Lower lobe of right lung (tissue), 2 donors: Measurements from ENCODE around the gene NFATC3. TPM values are rescaled to one million over a fixed set of nuclear protein-coding genes. Genes with fewer than 3 reads are reported as not detected.

Source experiments
- ATAC-seq, 2 donors: fragments of 200-7000 bp; cut with Tn5 transposase; one replicate each; pipeline ENCODE4 v1.9.1; 2020 to 2022; ENCODE audit warnings: mild to moderate bottlenecking in 2 of 2, moderate library complexity in 2 of 2
- DNase-seq: peaks from one replicate; pipeline ENCODE4 v3.0.0-alpha.2; 2020
- H3K27ac ChIP-seq: fragments of 200-600 bp; one replicate; pipeline ENCODE4 v1.8.0; 2022
- H3K27me3 ChIP-seq: fragments of 200-600 bp; one replicate; pipeline ENCODE4 v1.8.0; 2022; ENCODE audit warnings: low read depth
- H3K36me3 ChIP-seq: fragments of 200-600 bp; one replicate; pipeline ENCODE4 v1.8.0; 2022; ENCODE audit warnings: mild to moderate bottlenecking
- H3K4me1 ChIP-seq: fragments of 200-600 bp; one replicate; pipeline ENCODE4 v1.8.0; 2022
- H3K4me3 ChIP-seq: fragments of 200-600 bp; one replicate; pipeline ENCODE4 v1.8.0; 2022; ENCODE audit warnings: mild to moderate bottlenecking
- H3K9me3 ChIP-seq: fragments of 200-600 bp; one replicate; pipeline ENCODE4 v1.8.0; 2022
- intact Hi-C: fragments of 100-400 bp; cut with DNase I; formaldehyde crosslinking; loops from one replicate; pipeline ENCODE4 v1.11.0; 2022
- total RNA-seq: library from RNA; stranded (reverse); fragmentation: NEBNext Ultra II Directional; extraction: Animal tissue kit (Norgen Biotek cat#: 25700); gene quantifications from one replicate; pipeline ENCODE4 v1.2.1, GENCODE V29; 2021
- TF ChIP-seq, protein P1 (sequence below): fragments of 200-600 bp; IDR thresholded peaks from one replicate; pipeline ENCODE4 v1.8.0; 2022; ENCODE audit warnings: antibody characterized with exemption, mild to moderate bottlenecking
- donor health status: DM: no; HTN: yes; CAD: no; lungs with severe emphysema.

Gene NFATC3
- total RNA-seq, 1 donor from 2014 or later, result 61.6 TPM

DNA sequence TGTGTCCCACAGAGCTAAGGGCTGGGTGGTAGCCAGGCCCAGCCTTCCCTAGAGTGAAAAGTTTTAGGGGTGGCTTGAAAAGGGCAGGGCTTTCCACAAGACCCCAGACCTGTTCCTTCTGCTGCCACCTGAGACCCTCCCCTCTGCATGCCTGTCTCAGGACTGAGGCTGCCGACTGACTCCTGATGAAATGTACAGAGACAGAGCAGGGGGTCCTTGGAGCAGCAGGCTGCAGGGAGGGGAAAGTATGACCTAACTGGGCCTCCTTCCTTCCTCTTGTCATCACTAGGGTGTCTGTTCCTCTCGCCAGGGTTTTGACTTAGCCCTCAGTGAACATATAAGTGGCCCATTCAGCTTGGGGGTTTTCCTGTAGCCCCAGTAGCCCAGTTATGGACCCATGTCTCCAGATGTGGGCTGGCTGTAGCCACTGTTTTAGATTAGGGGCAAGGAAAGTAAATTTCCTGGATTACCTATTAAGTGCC, 14.9 kb upstream of the NFATC3 start:
- TF ChIP-seq, protein P1, sequence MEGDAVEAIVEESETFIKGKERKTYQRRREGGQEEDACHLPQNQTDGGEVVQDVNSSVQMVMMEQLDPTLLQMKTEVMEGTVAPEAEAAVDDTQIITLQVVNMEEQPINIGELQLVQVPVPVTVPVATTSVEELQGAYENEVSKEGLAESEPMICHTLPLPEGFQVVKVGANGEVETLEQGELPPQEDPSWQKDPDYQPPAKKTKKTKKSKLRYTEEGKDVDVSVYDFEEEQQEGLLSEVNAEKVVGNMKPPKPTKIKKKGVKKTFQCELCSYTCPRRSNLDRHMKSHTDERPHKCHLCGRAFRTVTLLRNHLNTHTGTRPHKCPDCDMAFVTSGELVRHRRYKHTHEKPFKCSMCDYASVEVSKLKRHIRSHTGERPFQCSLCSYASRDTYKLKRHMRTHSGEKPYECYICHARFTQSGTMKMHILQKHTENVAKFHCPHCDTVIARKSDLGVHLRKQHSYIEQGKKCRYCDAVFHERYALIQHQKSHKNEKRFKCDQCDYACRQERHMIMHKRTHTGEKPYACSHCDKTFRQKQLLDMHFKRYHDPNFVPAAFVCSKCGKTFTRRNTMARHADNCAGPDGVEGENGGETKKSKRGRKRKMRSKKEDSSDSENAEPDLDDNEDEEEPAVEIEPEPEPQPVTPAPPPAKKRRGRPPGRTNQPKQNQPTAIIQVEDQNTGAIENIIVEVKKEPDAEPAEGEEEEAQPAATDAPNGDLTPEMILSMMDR, result no peak
- intact Hi-C loops, result no loop called here
- ATAC-seq (no peak), DNase-seq (no peak)
- Histone ChIP-seq H3K4me3 (no peak overlapping the region), H3K27me3 (no peaks in the 10 kb centered on the region), H3K4me1 (peaks cover 61% of the 10 kb centered on the region), H3K9me3 (no peaks in the 10 kb centered on the region), H3K27ac (peak overlapping the region; percentile 59), H3K36me3 (peaks cover 51% of the 10 kb centered on the region)

DNA sequence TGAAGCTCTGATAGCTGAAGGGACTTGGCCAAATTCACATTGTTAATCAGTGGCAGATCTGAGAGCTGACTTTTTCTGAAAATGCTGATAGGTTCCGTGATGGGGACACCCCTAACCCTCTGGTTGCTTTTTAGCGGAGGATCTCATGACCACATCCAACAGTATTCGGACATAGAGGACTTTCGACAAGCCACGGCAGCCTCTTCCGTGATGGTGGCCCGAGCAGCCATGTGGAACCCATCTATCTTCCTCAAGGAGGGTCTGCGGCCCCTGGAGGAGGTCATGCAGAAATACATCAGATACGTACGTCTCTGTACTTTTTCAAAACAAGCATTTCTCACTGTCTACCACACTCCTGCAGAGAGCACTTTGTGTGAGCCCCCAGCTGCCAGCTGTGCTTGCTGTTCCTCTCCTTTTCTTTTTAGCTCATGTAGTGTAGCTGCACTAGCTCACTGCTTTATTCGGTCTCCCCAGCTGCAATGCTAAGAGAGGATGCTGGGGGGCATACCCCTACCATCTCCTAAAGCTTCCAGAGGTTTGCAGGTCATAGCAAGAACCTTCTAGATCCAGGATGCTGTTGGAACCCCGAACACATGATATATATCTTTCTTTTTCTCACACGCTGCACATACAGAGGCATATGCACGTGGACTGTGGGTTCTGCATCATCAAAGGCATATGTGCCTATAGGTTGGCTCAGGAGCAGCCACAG, 14.2 kb upstream of the NFATC3 start:
- H3K36me3 ChIP-seq, result peaks cover 56% of the 10 kb centered on the region
- H3K27me3 ChIP-seq, result no peaks in the 10 kb centered on the region
- ATAC-seq, result no peak
- H3K4me1 ChIP-seq, result peaks cover 55% of the 10 kb centered on the region
- no peak for DNase-seq
- TF ChIP-seq, protein P1, result no peak
- H3K9me3 ChIP-seq, result no peaks in the 10 kb centered on the region
- intact Hi-C loops, result no loop called here
- no peak overlapping the region for H3K27ac ChIP-seq
- no peak overlapping the region for H3K4me3 ChIP-seq

DNA sequence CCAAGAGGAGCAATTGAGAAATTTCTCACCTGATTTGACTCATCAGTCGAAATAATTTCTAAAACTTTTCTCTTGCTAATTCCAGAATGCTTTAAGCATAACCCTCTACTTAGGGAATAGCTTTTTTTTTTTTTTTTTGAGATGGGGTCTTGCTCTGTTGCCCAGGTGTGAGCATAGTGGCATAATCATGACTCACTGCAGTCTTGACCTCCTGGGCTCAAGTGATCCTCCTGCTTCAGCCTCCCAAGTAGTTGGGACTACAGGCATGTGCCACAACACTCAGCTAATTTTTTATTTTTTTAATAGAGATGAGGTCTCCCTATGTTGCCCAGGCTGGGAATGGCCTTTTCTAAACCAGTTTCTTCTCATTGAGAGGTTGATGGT, 13.7 kb upstream of the NFATC3 start:
- no peak for ATAC-seq
- H3K4me3 ChIP-seq, result no peak overlapping the region
- TF ChIP-seq, protein P1, result no peak

DNA sequence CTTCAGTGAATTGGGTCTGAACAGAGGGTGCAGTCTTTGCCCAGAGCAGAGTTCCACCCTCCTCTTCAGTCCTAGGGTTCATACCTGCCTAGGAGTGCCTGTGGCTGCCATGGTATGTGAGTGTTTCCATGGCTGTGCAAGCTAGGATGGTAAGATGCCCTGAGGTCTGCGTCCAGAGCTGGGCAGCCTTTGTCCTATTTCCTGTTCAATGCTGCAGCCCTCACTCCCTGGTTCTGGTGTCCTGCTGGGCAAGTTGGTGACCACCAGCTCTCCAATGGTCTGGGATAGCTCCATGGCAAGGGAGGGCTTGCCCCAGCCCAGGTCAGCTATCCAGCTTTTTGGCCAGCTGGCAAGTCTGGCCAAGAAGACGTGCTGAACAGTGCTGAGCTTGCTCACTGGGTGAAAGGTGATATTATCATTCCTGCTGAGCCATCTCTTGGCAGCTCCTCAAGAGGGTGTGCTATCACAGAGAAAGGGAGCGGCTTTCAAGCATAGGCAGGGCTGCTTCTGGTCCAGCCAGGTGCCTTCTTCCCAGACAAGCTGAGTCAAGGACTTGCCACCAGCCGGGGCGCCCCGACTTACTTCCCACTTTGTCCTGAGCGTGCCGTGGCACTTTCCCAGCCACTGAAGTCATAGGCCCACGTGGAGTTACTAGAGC, 13.0 kb upstream of the NFATC3 start:
- Histone ChIP-seq H3K4me3 (no peak overlapping the region), H3K27me3 (no peaks in the 10 kb centered on the region), H3K27ac (peak overlapping the region; percentile 3), H3K9me3 (no peaks in the 10 kb centered on the region), H3K4me1 (peaks cover 46% of the 10 kb centered on the region), H3K36me3 (peaks cover 61% of the 10 kb centered on the region)
- DNase-seq (no peak), ATAC-seq (peak in 1 of 2 donors; percentile 6)
- TF ChIP-seq, protein P1, result no peak
- intact Hi-C loops, result no loop called here

More for the DNA sequence above, 13.7 kb upstream of the NFATC3 start:
- DNase-seq, result no peak
- intact Hi-C loops, result no loop called here
- Histone ChIP-seq H3K36me3 (peaks cover 56% of the 10 kb centered on the region), H3K27me3 (no peaks in the 10 kb centered on the region), H3K9me3 (no peaks in the 10 kb centered on the region), H3K27ac (no peak overlapping the region), H3K4me1 (peaks cover 49% of the 10 kb centered on the region)

DNA sequence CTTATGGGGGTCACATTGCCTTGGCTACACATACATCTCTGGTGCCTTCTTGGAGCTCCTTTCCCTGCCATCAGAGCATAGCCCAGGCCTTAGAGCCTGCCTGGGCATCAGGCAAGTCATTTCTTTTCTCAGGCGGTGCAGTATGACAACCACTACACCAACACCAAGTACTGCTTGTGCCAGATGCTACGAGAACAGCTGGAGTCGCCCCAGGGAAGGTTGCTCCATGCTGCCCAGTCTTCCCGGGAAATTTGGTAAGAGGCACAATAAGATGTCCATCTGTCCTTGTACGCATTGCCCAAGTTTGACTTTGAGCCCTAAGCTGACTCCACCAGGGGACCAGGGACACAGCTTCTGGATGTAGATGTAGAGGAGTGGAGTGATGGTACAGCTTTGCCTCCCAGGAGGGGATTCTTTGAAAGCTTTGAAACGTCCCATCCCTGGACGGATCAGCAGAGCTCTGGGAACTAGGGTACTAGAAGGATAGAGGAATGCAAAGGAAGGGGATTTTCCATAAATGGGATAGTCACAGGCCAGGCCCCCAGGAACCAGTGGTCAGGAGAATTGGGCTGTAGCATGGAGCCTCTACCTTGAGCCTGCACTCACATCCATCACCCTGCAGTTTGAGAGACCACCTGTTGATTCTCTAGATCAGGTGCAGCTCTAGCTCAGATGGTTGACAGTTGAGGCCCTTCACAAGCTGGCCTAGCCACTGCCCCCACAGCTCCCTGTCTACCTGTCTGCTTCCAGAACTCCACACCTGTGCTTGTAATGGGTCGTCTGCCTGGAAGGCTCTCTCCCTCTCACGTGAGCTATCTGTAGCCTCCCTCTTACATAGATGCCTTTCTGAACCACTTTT, 11.0 kb upstream of the NFATC3 start:
- no peak overlapping the region for H3K4me3 ChIP-seq
- peaks cover 42% of the 10 kb centered on the region for H3K4me1 ChIP-seq
- intact Hi-C loops, result no loop called here
- TF ChIP-seq, protein P1, result no peak
- no peak overlapping the region for H3K27ac ChIP-seq
- peaks cover 77% of the 10 kb centered on the region for H3K36me3 ChIP-seq
- DNase-seq, result no peak
- H3K27me3 ChIP-seq, result no peaks in the 10 kb centered on the region
- H3K9me3 ChIP-seq, result no peaks in the 10 kb centered on the region
- ATAC-seq, result no peak
